Right lobe of liver (tissue), 5 donors: ENCODE measurements around the gene OR13C9. TPM values are rescaled to one million over a fixed set of nuclear protein-coding genes. Genes with fewer than 3 reads are reported as not detected.

Experiments used
- total RNA-seq, 6 experiments: library from RNA; depleted of rRNA in 2 of 6; stranded (reverse); fragments of >200 nt in 2 of 6; fragmentation: NEBNext Ultra II Directional in 3 of 6; extraction: Animal tissue kit (Norgen Biotek cat#: 25700) in 3 of 6; gene quantifications; one replicate each; pipeline versions ENCODE4 v1.1.0 to v1.2.4, GENCODE V29; 2016 to 2023
- donor health status: DM: no; HTN: no; CAD: no.
- donor health status: DM: no; HTN: no; CAD: no.
- donor health status: DM: no; HTN: yes; CAD: no.
- donor health status: DM: no; HTN: yes; CAD: no.

OR13C9 gene
- total RNA-seq, 6 experiments from 2014 or later = 0.29 TPM; not detected in 5

Other genes starting within 250 kb of the OR13C9 start
- not detected for gene OR13F1, start 113.9 kb downstream of the OR13C9 start, total RNA-seq
- not detected for gene OR13C4, start 91.0 kb downstream of the OR13C9 start, total RNA-seq
- gene OR13C3, start 81.3 kb downstream of the OR13C9 start, total RNA-seq = not detected
- gene OR13C8, start 49.0 kb downstream of the OR13C9 start, total RNA-seq = not detected
- gene OR13C5, start 18.8 kb downstream of the OR13C9 start, total RNA-seq = not detected
- 1 to 10 TPM in 1 of 6 experiments, under 1 TPM in 1, not detected in 4; 0.40 to 1.0 TPM for gene OR13C2, start 12.6 kb downstream of the OR13C9 start, total RNA-seq
- not detected for gene OR13D1, start 76.3 kb upstream of the OR13C9 start, total RNA-seq
- 10 to 100 TPM; 16.8 to 28.1 (median 22.4) TPM for gene NIPSNAP3A, start 129.5 kb upstream of the OR13C9 start, total RNA-seq
- gene NIPSNAP3B, start 145.9 kb upstream of the OR13C9 start, total RNA-seq = under 1 TPM; 0.29 to 0.99 (median 0.71) TPM